Activated naive CD8-positive, alpha-beta T cell treated with anti-CD3 and anti-CD28 coated beads, Interleukin-2, amount 10 ng/mL, durations not matched to agents 7 days and 5 days (primary cell): Measurements from ENCODE around the gene PKIG. TPM values are rescaled to one million over a fixed set of nuclear protein-coding genes. Genes with fewer than 3 reads are reported as not detected.

Experiments
- ATAC-seq: fragments of 150-1000 bp; cut with Tn5 transposase; one replicate; pipeline ENCODE4 v1.10.0; 2021; ENCODE audit warnings: low read depth, moderate library complexity
- POLR2A ChIA-PET: fragments of 350-600 bp; sonication (Branson Sonifier 250); formaldehyde crosslinking; loops from one replicate; lab custom pipeline; 2021; ENCODE audit warnings: antibody characterized with exemption; lab: Charles Lee
- DNase-seq: peaks from one replicate; pipeline ENCODE4 v3.0.0; 2021
- H3K27ac Mint-ChIP-seq: one replicate; pipeline ENCODE4 v1.8.0; 2022; ENCODE audit warnings: mild to moderate bottlenecking, mixed read lengths
- H3K27me3 Mint-ChIP-seq: one replicate; pipeline ENCODE4 v1.8.0; 2022; ENCODE audit warnings: mild to moderate bottlenecking, moderate library complexity, mixed read lengths
- H3K36me3 Mint-ChIP-seq: one replicate; pipeline ENCODE4 v1.8.0; 2021; ENCODE audit warnings: mild to moderate bottlenecking, mixed read lengths
- H3K4me1 Mint-ChIP-seq: one replicate; pipeline ENCODE4 v1.8.0; 2021; ENCODE audit warnings: mixed read lengths
- H3K4me3 Mint-ChIP-seq: one replicate; pipeline ENCODE4 v1.8.0; 2022; ENCODE audit warnings: mild to moderate bottlenecking, moderate library complexity, mixed read lengths
- H3K9me3 Mint-ChIP-seq: one replicate; pipeline ENCODE4 v1.8.0; 2021; ENCODE audit warnings: mixed read lengths
- total RNA-seq, 2 experiments: library from RNA; stranded (reverse); gene quantifications; one replicate each; pipeline ENCODE4 v1.2.3, GENCODE V29; 2021

Gene PKIG
- total RNA-seq, 2 experiments from 2014 or later = 2.5 to 3.1 TPM

DNA sequence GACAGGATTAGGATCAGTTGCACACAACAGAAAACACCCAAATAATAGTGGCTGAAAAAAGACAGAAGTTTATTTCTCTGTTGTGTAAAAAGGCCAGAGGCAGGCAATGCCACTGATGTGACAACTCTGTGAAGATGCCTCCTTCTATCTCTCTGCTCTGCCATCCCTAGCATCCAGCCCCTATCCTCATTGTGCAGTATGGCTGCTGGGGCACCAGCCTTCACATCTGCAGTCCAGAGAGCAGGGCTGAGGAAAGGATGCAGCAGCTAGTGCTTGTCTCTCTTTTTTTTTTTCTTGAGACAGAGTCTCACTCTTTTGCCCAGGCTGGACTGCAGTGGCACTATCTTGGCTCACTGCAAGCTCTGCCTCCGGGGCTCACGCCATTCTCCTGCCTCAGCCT lies 75.5 kb downstream of the PKIG start:
- Mint-ChIP-seq H3K27me3 (no peaks in the 10 kb centered on the region), H3K4me1 (peaks cover 12% of the 10 kb centered on the region), H3K9me3 (peaks cover 1% of the 10 kb centered on the region), H3K27ac (no peak overlapping the region), H3K4me3 (no peak overlapping the region), H3K36me3 (peaks cover 64% of the 10 kb centered on the region)
- POLR2A ChIA-PET = no interaction called here
- DNase-seq = no peak
- no peak for ATAC-seq

DNA sequence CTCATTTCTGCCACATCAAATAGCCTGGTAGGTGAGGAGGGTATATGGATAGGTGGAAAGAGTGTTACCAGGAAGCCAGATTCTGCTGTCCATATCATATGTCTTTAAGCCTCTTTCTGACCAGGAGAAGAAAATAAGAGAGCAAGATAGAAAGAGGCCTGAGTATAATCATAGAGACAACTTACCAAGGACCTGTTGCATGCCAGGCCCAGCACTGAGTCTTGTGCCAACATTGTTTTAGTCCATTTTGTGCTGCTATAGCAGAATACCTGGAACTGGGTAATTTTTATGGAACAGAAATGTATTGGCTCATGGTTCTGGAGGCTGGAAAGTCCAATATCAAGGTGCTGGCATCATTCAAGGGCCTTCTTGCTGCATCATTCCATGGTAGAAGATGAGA lies 76.4 kb downstream of the PKIG start:
- peaks cover 6% of the 10 kb centered on the region for H3K4me1 Mint-ChIP-seq
- no peak overlapping the region for H3K27ac Mint-ChIP-seq
- no peak for ATAC-seq
- H3K36me3 Mint-ChIP-seq = peaks cover 59% of the 10 kb centered on the region
- no peaks in the 10 kb centered on the region for H3K27me3 Mint-ChIP-seq
- POLR2A ChIA-PET = no interaction called here
- peaks cover 1% of the 10 kb centered on the region for H3K9me3 Mint-ChIP-seq
- H3K4me3 Mint-ChIP-seq = no peak overlapping the region
- no peak for DNase-seq

DNA sequence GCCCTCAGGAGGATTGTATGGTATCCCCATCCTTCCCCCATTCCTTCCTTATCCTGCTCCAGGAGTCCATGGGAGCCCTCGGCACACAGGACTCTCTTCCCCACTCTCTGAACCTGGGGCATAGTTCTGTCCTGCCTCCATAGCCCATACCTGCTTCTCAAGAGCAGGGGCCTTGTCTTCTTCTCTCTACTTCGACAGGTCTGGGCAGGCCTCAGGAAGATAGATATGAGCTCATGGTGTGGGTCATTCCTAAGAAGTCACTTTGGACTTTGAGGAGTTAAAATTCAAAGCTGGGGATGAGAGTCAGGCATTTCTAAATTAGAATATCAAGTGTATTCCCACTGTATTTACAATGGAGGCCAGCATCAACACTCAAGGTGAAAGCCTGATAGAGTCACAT lies 77.6 kb downstream of the PKIG start:
- Mint-ChIP-seq H3K27ac (no peak overlapping the region), H3K27me3 (no peaks in the 10 kb centered on the region), H3K36me3 (peaks cover 55% of the 10 kb centered on the region), H3K4me1 (peaks cover 8% of the 10 kb centered on the region), H3K4me3 (no peak overlapping the region), H3K9me3 (peaks cover 1% of the 10 kb centered on the region)
- DNase-seq (no peak), ATAC-seq (no peak)
- POLR2A ChIA-PET = no interaction called here

DNA sequence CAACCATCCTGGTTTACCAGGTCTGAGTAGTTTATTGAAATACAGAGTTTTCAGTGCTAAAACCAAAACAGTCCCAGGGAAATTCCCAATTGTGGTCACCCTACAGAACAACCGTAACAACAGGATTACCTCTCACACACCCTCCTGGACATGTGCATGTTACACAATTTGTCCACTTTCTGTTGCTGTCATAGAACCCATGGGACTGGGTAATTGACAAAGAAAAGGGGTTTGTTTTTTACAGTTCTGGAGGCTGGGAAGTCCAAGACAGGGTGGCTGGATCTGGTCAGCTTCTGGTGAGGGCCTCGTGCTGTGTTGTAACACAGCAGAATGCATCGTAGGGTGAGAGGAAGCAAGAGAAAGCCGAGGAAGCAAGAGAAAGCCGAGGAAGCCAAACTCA lies 78.2 kb downstream of the PKIG start:
- H3K4me1 Mint-ChIP-seq = peaks cover 8% of the 10 kb centered on the region
- no peak overlapping the region for H3K27ac Mint-ChIP-seq
- peaks cover 1% of the 10 kb centered on the region for H3K9me3 Mint-ChIP-seq
- DNase-seq (no peak), ATAC-seq (no peak)
- H3K4me3 Mint-ChIP-seq = no peak overlapping the region
- H3K27me3 Mint-ChIP-seq = no peaks in the 10 kb centered on the region
- POLR2A ChIA-PET = no interaction called here
- peaks cover 55% of the 10 kb centered on the region for H3K36me3 Mint-ChIP-seq

DNA sequence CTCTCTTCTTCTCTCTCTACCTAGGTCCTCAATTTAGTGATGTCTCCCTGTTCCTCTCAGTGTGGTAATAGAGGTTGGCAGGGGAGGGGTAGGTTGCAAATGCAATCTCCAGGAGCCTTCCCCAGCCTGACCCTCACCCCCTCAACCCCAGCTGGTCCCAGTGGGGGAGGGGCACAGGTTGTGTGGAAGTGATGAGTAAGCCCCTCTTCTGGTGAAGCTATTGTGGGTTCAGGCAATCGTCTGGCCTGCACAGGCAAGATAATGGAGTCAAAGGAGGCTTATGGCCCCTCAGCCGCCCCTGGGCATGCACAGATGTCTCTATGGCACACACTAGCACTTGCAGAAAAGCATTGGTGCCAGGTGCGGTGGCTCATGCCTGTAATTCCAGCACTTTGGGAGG lies 79.9 kb downstream of the PKIG start:
- POLR2A ChIA-PET = no interaction called here
- H3K36me3 Mint-ChIP-seq = peaks cover 57% of the 10 kb centered on the region
- DNase-seq (no peak), ATAC-seq (no peak)
- peaks cover 12% of the 10 kb centered on the region for H3K4me1 Mint-ChIP-seq
- no peak overlapping the region for H3K27ac Mint-ChIP-seq
- H3K9me3 Mint-ChIP-seq = peaks cover 1% of the 10 kb centered on the region
- no peak overlapping the region for H3K4me3 Mint-ChIP-seq
- H3K27me3 Mint-ChIP-seq = no peaks in the 10 kb centered on the region

DNA sequence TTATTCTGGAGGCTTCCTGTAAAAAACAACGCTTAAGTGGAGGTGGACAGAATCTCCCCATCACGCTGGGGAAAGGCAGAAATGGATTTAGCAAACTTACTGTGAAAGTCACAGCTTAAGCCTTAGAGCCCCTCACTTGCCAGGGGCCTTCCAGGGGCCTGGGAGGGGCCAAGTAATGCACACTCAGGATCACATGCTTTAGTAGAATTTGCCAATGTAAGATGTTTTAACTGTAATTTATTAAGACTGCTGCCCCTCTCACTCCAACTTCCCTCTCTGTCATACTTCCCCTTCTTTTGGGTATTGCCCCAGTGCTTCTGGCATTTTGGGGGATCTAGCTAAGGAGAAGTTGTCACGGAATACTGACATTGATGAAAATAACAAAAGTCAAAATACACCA lies 81.8 kb downstream of the PKIG start:
- Mint-ChIP-seq H3K36me3 (peaks cover 44% of the 10 kb centered on the region), H3K27me3 (no peaks in the 10 kb centered on the region), H3K27ac (no peak overlapping the region), H3K4me3 (no peak overlapping the region), H3K9me3 (no peaks in the 10 kb centered on the region), H3K4me1 (peaks cover 15% of the 10 kb centered on the region)
- DNase-seq = no peak
- no peak for ATAC-seq
- POLR2A ChIA-PET = no interaction called here

DNA sequence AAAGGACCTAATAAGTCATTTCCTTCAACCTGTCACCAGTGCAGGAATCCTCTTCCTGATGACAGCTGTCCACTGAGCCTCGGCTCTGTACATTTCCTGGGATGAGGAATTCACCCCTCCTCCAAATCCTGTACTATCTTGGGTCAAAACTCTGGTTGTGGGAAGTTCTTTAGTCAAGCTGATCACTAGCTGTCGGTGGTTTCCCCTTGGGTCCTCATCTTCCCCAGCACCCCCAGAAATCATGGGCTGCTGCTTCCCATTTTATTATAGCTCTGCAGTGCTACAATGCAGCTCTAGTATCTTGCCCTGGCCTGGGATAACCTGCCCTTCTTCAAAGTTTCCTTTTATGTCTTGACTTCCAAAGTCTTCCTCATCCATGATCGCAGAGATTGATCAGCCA lies 83.7 kb downstream of the PKIG start:
- Mint-ChIP-seq H3K27ac (no peak overlapping the region), H3K27me3 (no peaks in the 10 kb centered on the region), H3K9me3 (no peaks in the 10 kb centered on the region), H3K4me3 (no peak overlapping the region), H3K4me1 (peaks cover 27% of the 10 kb centered on the region), H3K36me3 (peaks cover 30% of the 10 kb centered on the region)
- ATAC-seq (no peak), DNase-seq (no peak)
- POLR2A ChIA-PET = interaction anchor here (1.0 kb wide), 1 partner anchor 12 kb away, joined by 3 read pairs; no protein-coding TSS in a partner anchor

Other genes starting within 250 kb of the PKIG start
- gene R3HDML, start 245.5 kb upstream of the PKIG start, total RNA-seq = not detected
- not detected for gene HNF4A, start 226.9 kb upstream of the PKIG start, total RNA-seq
- 10 to 100 TPM; 16.4 to 16.9 TPM for gene TTPAL, start 106.7 kb upstream of the PKIG start, total RNA-seq
- 10 to 100 TPM; 71.5 to 72.7 TPM for gene SERINC3, start 60.5 kb upstream of the PKIG start, total RNA-seq
- gene ADA, start 69.1 kb downstream of the PKIG start, total RNA-seq = 10 to 100 TPM; 90.4 to 98.8 TPM
- not detected for gene CCN5, start 132.8 kb downstream of the PKIG start, total RNA-seq
- not detected for gene KCNK15, start 163.3 kb downstream of the PKIG start, total RNA-seq
- gene RIMS4, start 228.0 kb downstream of the PKIG start, total RNA-seq = not detected